GM19025 (cell line): ENCODE measurements around the gene LACTB.

ENCODE experiments used
- ATAC-seq: cut with Tn5 transposase; IDR thresholded peaks from one replicate; pipeline ENCODE4 v1.9.1; 2021; ENCODE audit warnings: mild to moderate bottlenecking, low read depth, moderate library complexity; ENCODE audit not compliant: unreplicated experiment

The LACTB gene, protein sequence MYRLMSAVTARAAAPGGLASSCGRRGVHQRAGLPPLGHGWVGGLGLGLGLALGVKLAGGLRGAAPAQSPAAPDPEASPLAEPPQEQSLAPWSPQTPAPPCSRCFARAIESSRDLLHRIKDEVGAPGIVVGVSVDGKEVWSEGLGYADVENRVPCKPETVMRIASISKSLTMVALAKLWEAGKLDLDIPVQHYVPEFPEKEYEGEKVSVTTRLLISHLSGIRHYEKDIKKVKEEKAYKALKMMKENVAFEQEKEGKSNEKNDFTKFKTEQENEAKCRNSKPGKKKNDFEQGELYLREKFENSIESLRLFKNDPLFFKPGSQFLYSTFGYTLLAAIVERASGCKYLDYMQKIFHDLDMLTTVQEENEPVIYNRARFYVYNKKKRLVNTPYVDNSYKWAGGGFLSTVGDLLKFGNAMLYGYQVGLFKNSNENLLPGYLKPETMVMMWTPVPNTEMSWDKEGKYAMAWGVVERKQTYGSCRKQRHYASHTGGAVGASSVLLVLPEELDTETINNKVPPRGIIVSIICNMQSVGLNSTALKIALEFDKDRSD

DNA sequence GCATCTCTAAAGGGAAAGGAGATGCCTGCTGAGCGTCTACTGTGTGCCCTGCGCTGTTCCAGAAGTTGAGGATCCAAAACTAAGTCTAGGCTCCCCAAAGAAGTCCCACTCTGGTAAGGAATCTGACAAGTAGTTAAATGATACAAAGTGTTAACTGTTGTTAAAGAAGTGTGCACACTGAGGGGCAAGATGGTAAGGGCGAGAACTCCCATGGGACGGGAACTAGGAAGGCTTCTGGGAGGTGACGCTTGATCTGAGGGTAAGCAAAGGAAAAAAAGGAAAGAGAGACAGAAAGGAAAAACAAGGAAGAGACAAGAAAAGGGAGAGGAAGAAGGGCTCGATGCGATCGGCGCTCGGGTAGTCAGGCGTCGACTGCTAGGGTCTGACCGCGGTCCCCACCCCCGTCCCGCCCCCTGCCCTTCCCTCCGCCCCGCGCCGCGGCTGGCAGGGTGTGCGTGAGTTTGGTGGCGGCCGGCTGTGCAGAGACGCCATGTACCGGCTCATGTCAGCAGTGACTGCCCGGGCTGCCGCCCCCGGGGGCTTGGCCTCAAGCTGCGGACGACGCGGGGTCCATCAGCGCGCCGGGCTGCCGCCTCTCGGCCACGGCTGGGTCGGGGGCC is at the start of gene LACTB:
Gene LACTB (plus strand): TSS at position 480 of the 620 bp plus-strand sequence. CDS start 11 bp downstream, at position 491.
- ATAC-seq: peak; percentile 54

DNA sequence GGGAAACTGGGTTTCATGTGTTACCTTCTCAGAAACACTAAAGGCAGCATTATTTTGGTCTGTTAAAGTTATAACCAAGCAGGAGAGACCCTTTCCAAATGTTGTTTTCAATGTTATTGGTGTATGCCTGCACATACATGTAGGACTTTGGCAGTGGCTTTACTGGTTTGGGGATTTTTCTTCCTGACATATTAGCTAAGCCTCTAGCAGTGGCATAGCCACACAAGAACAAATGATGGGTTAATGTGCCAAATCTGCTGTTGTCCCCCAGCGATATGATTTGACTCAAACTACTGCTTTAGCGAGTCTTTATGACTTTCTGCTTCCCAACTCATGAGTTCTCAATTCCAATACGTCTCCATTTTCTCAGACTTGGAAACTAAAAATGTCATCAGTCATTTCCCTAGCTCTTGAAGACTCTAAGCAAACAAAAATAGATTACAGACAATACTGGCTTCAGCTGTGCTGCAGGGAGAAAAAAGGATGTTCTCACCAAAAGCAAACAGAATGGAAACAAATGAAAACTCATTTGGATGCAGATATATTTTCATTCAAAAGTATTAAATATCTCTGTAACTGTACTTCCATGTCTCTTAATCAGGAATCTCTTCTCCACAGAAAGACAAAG is 49.5 kb upstream of the LACTB start:
- ATAC-seq: no peak

GRCh38 chr15:63072809-63073277 is 48.8 kb upstream of the LACTB start:
- ATAC-seq: no peak

- ATAC-seq: no peak
Observed at GRCh38 chr15:63073497-63074172, 48.0 kb upstream of the LACTB start.

- ATAC-seq: no peak
Observed at GRCh38 chr15:63075015-63075983, 46.4 kb upstream of the LACTB start.

DNA sequence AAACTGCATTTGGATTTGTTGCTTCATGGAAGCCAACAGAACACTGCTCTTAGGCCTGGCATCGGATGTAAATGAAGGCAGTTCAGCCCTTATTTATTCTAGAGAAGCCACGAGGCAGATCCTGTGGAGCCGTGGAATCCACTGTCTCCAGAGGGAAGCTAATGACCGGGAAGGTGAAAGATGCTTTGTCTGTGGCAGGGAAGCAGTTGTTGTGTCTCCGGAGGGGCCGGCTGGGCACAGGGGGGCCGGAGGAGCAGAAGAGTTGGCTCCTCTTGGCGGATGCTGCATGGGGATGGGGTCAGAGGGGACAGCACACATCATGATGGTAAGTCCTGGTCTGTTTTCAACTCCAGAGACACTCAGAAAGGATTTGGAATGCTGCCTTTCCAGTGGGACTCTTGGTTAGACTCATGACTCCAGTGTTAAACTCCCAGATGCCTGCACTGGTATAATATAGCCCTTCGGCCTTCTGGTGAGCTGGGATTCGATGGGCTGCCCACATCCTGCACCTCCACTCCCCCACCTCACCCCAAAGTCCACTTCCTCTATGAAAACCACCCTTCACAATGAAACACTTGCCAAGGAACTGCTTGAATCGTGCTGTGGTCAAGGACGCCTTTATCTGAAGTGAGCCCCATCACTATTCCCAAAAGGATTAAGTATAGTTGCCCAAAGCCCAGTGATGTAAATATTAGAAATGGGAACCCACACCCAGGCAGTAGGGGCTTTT is 45.5 kb upstream of the LACTB start:
- ATAC-seq: no peak

DNA sequence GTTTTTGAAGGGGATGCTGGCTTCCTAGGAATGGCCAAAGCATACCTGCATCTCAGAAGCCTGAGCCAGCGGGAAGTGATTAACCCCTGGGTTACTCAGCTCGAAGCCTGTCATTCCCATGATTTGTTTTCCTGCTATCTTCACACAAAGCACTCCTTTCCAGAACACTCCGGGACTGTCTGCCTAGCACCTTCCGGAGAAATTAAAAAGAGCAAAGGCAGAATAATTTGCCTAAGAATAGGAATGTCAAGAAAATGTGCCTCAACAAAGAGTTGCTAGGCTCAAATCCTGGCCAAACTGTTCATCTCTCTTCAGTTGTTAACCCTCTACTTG is 45.0 kb upstream of the LACTB start:
- ATAC-seq: no peak

DNA sequence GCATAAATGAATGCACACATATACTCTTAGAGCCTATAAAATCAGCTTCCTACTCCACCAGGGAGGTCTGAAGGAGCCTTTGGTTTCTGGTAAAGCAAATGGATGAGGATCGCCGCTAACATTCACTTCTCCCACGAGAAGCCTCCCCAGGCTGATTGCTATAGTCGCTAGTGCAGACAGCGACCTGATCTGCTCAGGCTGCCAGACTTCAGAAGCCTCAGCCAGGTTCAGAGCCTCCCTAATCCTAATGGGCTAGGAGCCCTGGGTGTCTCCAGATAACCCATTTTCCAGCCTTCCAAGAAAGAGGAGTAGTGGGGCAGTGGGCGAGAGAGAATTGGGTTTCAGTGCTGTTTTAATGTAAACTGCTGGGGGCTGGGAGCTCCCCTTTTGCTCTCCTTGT is 43.7 kb upstream of the LACTB start:
- no peak for ATAC-seq

- no peak for ATAC-seq
Observed at GRCh38 chr15:63079947-63080626, 41.6 kb upstream of the LACTB start.

DNA sequence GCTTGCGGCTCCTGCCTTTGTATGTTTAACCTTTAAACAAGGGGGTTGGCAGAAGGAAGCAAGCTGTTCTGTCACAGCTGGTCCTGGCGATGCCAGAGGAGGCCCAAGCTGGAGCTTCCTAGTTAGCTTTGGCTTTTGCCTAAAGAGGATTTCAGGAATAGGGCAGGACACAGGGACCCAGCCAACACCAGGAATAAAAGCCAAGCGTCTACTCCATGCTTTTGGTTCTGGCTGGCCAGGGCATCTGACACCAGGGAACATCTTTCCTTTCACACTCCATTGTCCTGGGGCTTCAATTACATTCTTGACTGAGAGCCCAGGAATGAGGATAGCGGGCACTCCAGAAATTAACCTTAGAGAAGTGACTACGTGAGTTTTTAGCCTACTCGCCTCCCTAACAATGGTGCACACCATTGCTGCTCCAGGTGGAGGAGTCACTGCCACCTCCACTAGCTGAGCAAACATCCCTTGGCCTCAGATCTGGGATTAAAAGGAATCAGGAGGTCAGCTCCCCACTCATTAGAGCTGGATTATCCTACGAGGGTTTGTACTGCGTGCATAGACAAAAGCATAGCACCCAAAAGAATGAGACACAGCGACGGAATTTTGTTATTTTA is 40.9 kb upstream of the LACTB start:
- no peak for ATAC-seq

GRCh38 chr15:63082366-63082765 is 39.3 kb upstream of the LACTB start:
- no peak for ATAC-seq

- ATAC-seq: no peak
Observed at GRCh38 chr15:63083044-63083443, 38.6 kb upstream of the LACTB start.

- no peak for ATAC-seq
Observed at GRCh38 chr15:63083541-63083940, 38.1 kb upstream of the LACTB start.

DNA sequence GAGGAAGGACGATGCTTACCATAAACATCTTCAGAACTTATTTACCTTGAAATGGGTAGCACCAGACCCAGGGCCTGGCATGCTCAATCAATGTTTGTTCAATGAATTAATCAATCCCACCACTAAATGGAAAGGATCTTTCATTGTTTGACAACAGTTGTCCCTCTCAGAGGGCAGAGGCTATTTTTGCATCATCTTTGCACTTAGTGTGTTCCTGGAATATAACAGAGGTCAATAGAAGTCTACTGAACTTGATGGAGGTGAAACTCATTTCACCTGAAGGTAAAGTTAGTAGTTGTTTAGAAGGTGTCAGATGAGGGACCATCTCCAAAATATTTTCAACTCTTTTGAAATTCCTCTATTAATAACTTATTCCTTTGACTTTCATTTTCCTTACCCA is 36.9 kb upstream of the LACTB start:
- no peak for ATAC-seq

DNA sequence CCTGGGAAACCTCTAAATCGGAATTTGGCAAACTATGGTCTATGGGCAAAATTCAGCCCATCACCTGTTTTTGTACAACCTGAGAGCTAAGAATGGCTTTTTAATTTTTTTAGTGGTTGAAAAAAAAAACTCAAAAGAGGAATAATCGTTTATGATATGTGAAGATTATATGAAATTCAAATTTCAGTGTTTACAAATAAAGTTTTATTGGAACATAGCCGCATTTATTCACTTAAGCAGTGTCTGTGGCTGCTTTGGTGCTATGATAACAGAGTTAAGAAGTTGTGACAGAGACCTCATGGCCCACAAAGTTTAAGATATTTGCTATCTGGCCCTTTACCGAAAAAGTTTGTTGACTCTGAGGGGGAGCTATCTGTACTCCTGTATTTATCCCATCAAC is 36.4 kb upstream of the LACTB start:
- no peak for ATAC-seq

DNA sequence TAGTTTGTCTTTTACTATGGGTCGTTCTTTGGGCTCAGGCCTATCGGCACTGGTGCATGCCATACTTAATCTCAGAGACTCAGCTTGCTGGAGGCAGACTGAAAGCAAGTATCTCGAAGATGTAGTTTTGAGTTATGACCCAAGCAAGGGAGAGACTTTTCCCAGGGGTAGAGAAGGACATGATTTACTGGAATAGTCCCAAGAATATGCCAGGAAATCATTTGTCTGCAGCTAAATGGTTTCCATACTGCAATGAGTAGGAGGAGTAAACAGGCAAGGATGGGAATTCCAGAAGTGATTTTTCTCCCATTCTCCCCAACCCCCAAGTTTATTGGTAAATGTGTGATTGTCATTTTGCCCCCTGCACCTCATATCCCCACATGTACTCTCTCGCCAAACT is 35.4 kb upstream of the LACTB start:
- no peak for ATAC-seq

DNA sequence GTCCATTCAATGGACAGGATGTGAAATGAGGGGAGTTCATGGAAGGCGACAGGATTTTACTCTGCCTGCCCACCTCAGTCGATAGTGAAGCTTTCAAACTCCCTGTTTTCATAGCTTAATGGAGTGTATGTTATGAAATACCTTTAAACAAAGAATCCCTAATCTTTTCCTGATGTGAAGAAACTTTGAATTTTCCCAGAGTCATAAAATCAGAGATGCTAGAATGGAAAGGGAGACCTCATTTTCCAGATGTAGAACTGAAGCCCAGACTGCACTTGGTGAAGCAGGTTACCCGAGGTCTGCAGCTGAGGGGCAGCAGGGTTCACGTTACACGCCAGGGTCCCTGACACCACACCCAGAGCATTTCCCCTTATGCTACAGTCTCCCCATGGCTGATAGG is 34.7 kb upstream of the LACTB start:
- ATAC-seq: no peak
